ENCODE results near the gene COX6A2.
"Not testable (repeated sequence)": the region's sequence is repeated elsewhere in the genome, so short reads cannot be mapped to it uniquely, and the experiment has no call there.

COX6A2 gene

DNA sequence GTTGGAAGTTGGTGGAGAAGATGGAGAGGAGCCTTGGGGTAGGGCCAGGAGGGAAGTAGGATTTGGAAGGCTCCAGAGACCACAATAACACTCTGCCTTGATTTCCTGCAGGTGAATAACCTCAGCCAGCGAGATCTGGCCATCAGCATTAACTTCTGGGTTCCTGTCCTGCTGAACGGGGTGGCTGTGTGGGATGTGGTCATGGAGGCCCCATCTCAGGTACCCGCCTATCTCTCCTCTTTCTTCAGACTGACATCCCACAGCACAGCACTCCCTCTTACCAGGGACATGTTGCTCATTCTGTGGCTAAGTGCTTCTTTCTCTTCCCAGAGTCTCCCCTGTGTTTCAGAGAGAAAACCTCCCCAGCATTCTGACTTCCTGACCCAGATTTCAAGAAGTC, 4.9 kb downstream of the COX6A2 start:
- no peak for TF ChIP-seq JUND (IDR thresholded peaks at IDR 0.05; ENCODE audit: low read depth)
- in situ Hi-C loops (cut with HindIII; ENCODE audit: low pct_unique_long_range_greater_than_20kb, low sequenced_read_pairs) = no loop called here

DNA sequence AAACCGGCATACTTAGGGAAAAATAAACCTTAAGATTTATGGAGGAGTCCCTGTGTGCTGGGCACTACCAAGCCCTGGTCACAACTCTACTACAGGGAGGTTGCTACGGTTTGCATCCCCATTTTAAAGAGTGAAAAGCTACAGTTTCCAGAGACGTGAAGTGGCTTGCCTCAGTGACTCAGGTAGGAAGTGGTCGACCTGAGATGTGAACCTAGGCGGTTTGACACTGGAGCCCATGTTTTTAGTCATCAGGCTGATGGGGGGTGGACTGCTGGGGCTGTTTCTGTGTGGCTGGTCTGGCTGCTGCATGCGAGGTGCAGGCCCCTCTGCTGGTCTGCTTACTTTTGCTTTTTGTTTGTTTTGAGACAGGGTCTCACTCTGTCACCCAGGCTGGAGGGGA, 6.6 kb downstream of the COX6A2 start:
- DNase-seq (ENCODE audit: low read depth in 1 of 2, low spot score in 1 of 2) = no peak
- in situ Hi-C loops (cut with HindIII; ENCODE audit: low pct_unique_long_range_greater_than_20kb, low sequenced_read_pairs) = no loop called here
- TF ChIP-seq JUND (IDR thresholded peaks at IDR 0.05; ENCODE audit: low read depth) = no peak

More for the DNA sequence above, 4.9 kb downstream of the COX6A2 start:
- DNase-seq (ENCODE audit: low read depth in 1 of 2, low spot score in 1 of 2) = no peak

DNA sequence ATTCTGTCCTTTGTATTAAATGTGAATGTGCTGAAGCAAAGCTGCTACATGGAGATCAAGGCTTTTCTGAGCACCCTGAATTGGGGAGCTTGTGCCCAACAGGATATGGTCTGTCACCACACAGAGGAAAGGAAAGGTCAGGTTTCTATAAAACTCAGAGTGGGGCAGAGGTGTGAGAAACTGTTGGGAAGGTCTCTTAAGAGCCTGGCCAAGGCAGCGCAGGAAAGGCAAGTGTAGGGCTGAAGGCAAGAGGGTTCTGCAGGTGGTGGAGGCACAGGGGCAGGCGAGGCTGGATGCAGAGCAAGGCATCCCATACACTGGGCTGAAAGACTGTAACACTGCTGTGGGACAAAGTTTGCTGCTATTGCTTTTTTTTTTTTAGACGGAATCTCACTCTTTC, 8.1 kb downstream of the COX6A2 start:
- in situ Hi-C loops (cut with HindIII; ENCODE audit: low pct_unique_long_range_greater_than_20kb, low sequenced_read_pairs) = no loop called here
- DNase-seq (ENCODE audit: low read depth in 1 of 2, low spot score in 1 of 2) = no peak
- no peak for TF ChIP-seq JUND (IDR thresholded peaks at IDR 0.05; ENCODE audit: low read depth)

DNA sequence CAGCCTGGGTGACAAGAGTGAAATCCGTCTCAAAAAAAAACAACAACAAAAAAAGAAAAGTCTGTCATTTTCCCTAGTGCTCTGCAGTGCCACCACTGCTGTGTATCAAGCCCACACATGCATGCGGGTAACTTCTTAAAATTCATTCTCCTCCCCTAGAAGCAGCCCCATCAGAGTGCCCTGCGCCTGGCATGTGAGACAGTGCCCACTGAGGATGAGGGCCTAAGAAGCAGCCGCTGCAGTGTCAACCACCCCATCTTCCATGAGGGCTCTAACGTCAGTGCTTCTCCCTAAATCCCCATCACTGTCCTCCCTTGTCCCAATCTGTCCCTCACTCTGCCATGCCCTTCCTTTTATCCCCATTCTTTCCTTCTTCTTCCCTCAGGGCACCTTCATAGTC, 10.2 kb downstream of the COX6A2 start:
- no peak for TF ChIP-seq JUND (IDR thresholded peaks at IDR 0.05; ENCODE audit: low read depth)
- in situ Hi-C loops (cut with HindIII; ENCODE audit: low pct_unique_long_range_greater_than_20kb, low sequenced_read_pairs) = no loop called here
- DNase-seq (ENCODE audit: low read depth in 1 of 2, low spot score in 1 of 2) = no peak

- in situ Hi-C loops (cut with HindIII; ENCODE audit: low pct_unique_long_range_greater_than_20kb, low sequenced_read_pairs); DNase-seq (ENCODE audit: low read depth in 1 of 2, low spot score in 1 of 2): not testable (repeated sequence)
Measured at GRCh38 chr16:31417036-31417435, 11.1 kb downstream of the COX6A2 start.

GRCh38 chr16:31416371-31416770, 11.8 kb downstream of the COX6A2 start:
- no peak for DNase-seq (ENCODE audit: low read depth in 1 of 2, low spot score in 1 of 2)
- TF ChIP-seq JUND (IDR thresholded peaks at IDR 0.05; ENCODE audit: low read depth) = no peak
- in situ Hi-C loops (cut with HindIII; ENCODE audit: low pct_unique_long_range_greater_than_20kb, low sequenced_read_pairs) = no loop called here

- TF ChIP-seq JUND (IDR thresholded peaks at IDR 0.05; ENCODE audit: low read depth) = no peak
- in situ Hi-C loops (cut with HindIII; ENCODE audit: low pct_unique_long_range_greater_than_20kb, low sequenced_read_pairs) = no loop called here
- no peak for DNase-seq (ENCODE audit: low read depth in 1 of 2, low spot score in 1 of 2)
Measured at GRCh38 chr16:31414706-31415105, 13.5 kb downstream of the COX6A2 start.

DNA sequence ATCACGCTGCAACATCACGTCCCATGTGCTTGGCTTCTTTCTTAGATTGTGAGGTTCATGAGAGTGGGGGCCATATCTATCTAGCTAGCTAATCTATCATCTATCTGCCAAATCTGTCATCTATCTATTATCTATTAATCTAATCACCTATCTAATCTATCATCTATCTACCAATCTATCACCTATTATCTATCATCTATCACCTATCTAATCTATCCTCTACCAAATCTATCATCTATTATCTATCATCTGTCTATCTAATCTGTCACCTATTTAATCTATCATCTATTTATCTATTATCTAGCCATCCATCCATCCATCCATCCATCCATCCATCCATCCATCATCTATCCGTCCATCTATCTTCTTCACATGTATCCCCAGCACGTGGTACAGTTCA, 14.2 kb downstream of the COX6A2 start:
- no peak for TF ChIP-seq JUND (IDR thresholded peaks at IDR 0.05; ENCODE audit: low read depth)
- in situ Hi-C loops (cut with HindIII; ENCODE audit: low pct_unique_long_range_greater_than_20kb, low sequenced_read_pairs) = no loop called here
- DNase-seq (ENCODE audit: low read depth in 1 of 2, low spot score in 1 of 2) = no peak

DNA sequence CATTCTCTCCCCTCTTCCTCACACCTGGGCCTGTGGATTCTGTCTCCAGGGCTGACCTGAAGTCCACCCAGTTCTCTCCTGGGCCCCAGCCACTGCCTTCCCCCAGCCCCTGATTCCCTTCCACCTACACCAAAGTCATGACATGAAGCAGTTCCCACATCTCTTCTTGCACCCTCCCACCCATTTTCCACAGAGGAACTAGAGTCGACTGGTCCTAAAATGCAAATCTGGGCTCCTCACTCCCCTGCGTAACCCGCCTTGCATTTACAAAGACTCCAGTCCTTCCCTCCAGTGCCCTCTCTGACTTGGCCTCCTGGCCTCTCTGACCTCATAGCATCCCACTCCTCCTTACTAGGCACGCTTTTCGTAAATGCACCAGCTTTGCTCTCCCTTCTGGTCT, 14.8 kb downstream of the COX6A2 start:
- TF ChIP-seq JUND (IDR thresholded peaks at IDR 0.05; ENCODE audit: low read depth) = no peak
- in situ Hi-C loops (cut with HindIII; ENCODE audit: low pct_unique_long_range_greater_than_20kb, low sequenced_read_pairs) = no loop called here
- no peak for DNase-seq (ENCODE audit: low read depth in 1 of 2, low spot score in 1 of 2)

GRCh38 chr16:31412750-31413149, 15.4 kb downstream of the COX6A2 start:
- DNase-seq (ENCODE audit: low read depth in 1 of 2, low spot score in 1 of 2) = no peak
- in situ Hi-C loops (cut with HindIII; ENCODE audit: low pct_unique_long_range_greater_than_20kb, low sequenced_read_pairs) = no loop called here
- TF ChIP-seq JUND (IDR thresholded peaks at IDR 0.05; ENCODE audit: low read depth) = no peak

- in situ Hi-C loops (cut with HindIII; ENCODE audit: low pct_unique_long_range_greater_than_20kb, low sequenced_read_pairs) = no loop called here
- TF ChIP-seq JUND (IDR thresholded peaks at IDR 0.05; ENCODE audit: low read depth) = no peak
- no peak for DNase-seq (ENCODE audit: low read depth in 1 of 2, low spot score in 1 of 2)
Measured at GRCh38 chr16:31411024-31411844, 16.9 kb downstream of the COX6A2 start.

DNA sequence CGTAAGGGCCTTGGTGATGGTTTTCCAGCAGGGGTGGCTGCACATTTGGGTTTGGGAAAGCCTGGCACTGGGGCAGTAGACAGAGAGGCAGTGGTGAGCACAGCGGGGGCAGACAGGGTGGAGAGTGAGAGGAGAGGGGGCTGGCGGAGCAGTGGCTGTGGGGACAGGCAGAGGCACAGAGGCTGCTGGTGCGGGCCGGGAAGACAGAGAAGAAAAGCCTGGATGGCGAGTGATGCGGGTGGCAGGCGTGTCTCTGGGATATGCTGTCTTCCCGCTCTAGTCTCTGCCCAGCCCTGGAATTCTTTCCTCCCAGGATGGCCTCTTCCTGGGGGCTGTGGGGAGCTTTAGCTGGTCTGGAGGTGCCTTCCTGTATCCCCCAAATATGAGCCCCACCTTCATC, 18.1 kb downstream of the COX6A2 start:
- in situ Hi-C loops (cut with HindIII; ENCODE audit: low pct_unique_long_range_greater_than_20kb, low sequenced_read_pairs) = no loop called here
- no peak for TF ChIP-seq JUND (IDR thresholded peaks at IDR 0.05; ENCODE audit: low read depth)
- DNase-seq (ENCODE audit: low read depth in 1 of 2, low spot score in 1 of 2) = no peak

DNA sequence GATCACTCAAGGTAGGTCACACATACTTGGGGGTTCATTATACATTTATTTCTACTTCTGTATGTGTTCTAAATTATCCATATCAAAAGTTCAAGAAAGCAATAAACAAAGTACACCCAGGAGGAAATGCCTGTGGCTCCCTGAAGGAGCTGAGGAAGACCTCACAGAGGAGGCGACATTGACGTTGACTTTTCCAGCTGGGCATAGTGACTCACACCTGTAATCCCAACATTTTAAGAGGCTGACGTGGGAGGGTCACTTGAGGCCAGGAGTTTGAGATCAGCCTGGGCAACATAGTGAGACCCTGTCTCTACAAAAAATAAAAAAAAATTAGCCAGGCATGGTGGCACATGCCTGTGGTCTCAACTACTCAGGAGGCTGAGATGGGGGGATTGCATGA, 18.7 kb downstream of the COX6A2 start:
- no peak for DNase-seq (ENCODE audit: low read depth in 1 of 2, low spot score in 1 of 2)
- TF ChIP-seq JUND (IDR thresholded peaks at IDR 0.05; ENCODE audit: low read depth) = no peak
- in situ Hi-C loops (cut with HindIII; ENCODE audit: low pct_unique_long_range_greater_than_20kb, low sequenced_read_pairs) = no loop called here

GRCh38 chr16:31407406-31407805, 20.8 kb downstream of the COX6A2 start:
- no peak for DNase-seq (ENCODE audit: low read depth in 1 of 2, low spot score in 1 of 2)
- no peak for TF ChIP-seq JUND (IDR thresholded peaks at IDR 0.05; ENCODE audit: low read depth)
- in situ Hi-C loops (cut with HindIII; ENCODE audit: low pct_unique_long_range_greater_than_20kb, low sequenced_read_pairs) = no loop called here

Data from T47D (cell line).